Mesothelial cell of epicardium (in vitro differentiated cells): ENCODE data around the gene NAB2. TPM values are rescaled to one million over a fixed set of nuclear protein-coding genes. Genes with fewer than 3 reads are reported as not detected.
A peak's percentile ranks its signal among the peaks of the same experiment; 100 is the strongest.

Experiments
- DNase-seq, 2 experiments: peaks; one replicate each; pipeline ENCODE4 v3.0.0; 2021; ENCODE audit warnings: low spot score in 2 of 2; ENCODE audit not compliant: unreplicated experiment in 2 of 2
- H3K27ac Mint-ChIP-seq: 2 replicates; pipeline ENCODE4 v1.8.0; 2021; ENCODE audit warnings: mixed read lengths
- H3K27me3 Mint-ChIP-seq: 2 replicates; pipeline ENCODE4 v1.8.0; 2021; ENCODE audit warnings: low read depth, mixed read lengths
- H3K36me3 Mint-ChIP-seq: 2 replicates; pipeline ENCODE4 v1.8.0; 2021; ENCODE audit warnings: mixed read lengths
- H3K4me1 Mint-ChIP-seq: 2 replicates; pipeline ENCODE4 v1.8.0; 2021; ENCODE audit warnings: mixed read lengths
- H3K4me3 Mint-ChIP-seq: 2 replicates; pipeline ENCODE4 v1.8.0; 2021; ENCODE audit warnings: mild to moderate bottlenecking, moderate library complexity, mixed read lengths
- H3K9me3 Mint-ChIP-seq: 2 replicates; pipeline ENCODE4 v1.8.0; 2021; ENCODE audit warnings: mixed read lengths
- CTCF ChIP-seq: fragments of 200-600 bp; sonication (generic); IDR thresholded peaks from one replicate; pipeline ENCODE4 v1.5.0; 2021; ENCODE audit warnings: antibody characterized with exemption; ENCODE audit not compliant: unreplicated experiment
- total RNA-seq: library from RNA; stranded (reverse); gene quantifications from 3 replicates; pipeline ENCODE4 v1.2.1, GENCODE V29; 2021

Gene NAB2
- total RNA-seq, 1 donor from 2014 or later, result 53.7 TPM

GRCh38 chr12:57093415-57094207 lies 4.7 kb downstream of the NAB2 start:
- Mint-ChIP-seq H3K36me3 (peaks cover 24% of the 10 kb centered on the region), H3K27ac (peak overlapping the region; percentile 95), H3K4me1 (peaks cover 63% of the 10 kb centered on the region), H3K4me3 (peak overlapping the region; percentile 37), H3K27me3 (no peaks in the 10 kb centered on the region), H3K9me3 (no peaks in the 10 kb centered on the region)
- peak; percentile 66 to 68 for DNase-seq
- peak; percentile 53 for TF ChIP-seq CTCF

- Mint-ChIP-seq H3K4me1 (peaks cover 63% of the 10 kb centered on the region), H3K27me3 (no peaks in the 10 kb centered on the region), H3K4me3 (peak overlapping the region; percentile 13), H3K36me3 (peaks cover 31% of the 10 kb centered on the region), H3K27ac (peak overlapping the region; percentile 95), H3K9me3 (no peaks in the 10 kb centered on the region)
- peak in 1 of 2 experiments; percentile 53 for DNase-seq
- no peak for TF ChIP-seq CTCF
Measured at GRCh38 chr12:57094208-57095160, 5.6 kb downstream of the NAB2 start.

GRCh38 chr12:57095440-57095839 lies 6.5 kb downstream of the NAB2 start:
- no peaks in the 10 kb centered on the region for H3K27me3 Mint-ChIP-seq
- peaks cover 34% of the 10 kb centered on the region for H3K36me3 Mint-ChIP-seq
- no peaks in the 10 kb centered on the region for H3K9me3 Mint-ChIP-seq
- no peak for TF ChIP-seq CTCF
- no peak for DNase-seq
- no peak overlapping the region for H3K4me3 Mint-ChIP-seq
- H3K27ac Mint-ChIP-seq, result peak overlapping the region; percentile 95
- peaks cover 57% of the 10 kb centered on the region for H3K4me1 Mint-ChIP-seq

- peak overlapping the region; percentile 95 for H3K27ac Mint-ChIP-seq
- no peak for TF ChIP-seq CTCF
- no peaks in the 10 kb centered on the region for H3K27me3 Mint-ChIP-seq
- peaks cover 50% of the 10 kb centered on the region for H3K4me1 Mint-ChIP-seq
- H3K4me3 Mint-ChIP-seq, result no peak overlapping the region
- peaks cover 30% of the 10 kb centered on the region for H3K36me3 Mint-ChIP-seq
- DNase-seq, result no peak
- H3K9me3 Mint-ChIP-seq, result no peaks in the 10 kb centered on the region
Measured at GRCh38 chr12:57096099-57096572, 7.2 kb downstream of the NAB2 start.

GRCh38 chr12:57096748-57097553 lies 8.0 kb downstream of the NAB2 start:
- no peak for TF ChIP-seq CTCF
- no peak for DNase-seq
- Mint-ChIP-seq H3K9me3 (no peaks in the 10 kb centered on the region), H3K36me3 (peaks cover 28% of the 10 kb centered on the region), H3K27ac (peak overlapping the region; percentile 95), H3K27me3 (no peaks in the 10 kb centered on the region), H3K4me3 (no peak overlapping the region), H3K4me1 (peaks cover 43% of the 10 kb centered on the region)
